Stomach (tissue), 9 donors: ENCODE results near the gene PCDH18. TPM values are rescaled to one million over a fixed set of nuclear protein-coding genes. Genes with fewer than 3 reads are reported as not detected.

Source experiments
- DNase-seq, 2 donors: peaks; one replicate each; pipeline versions ENCODE4 v3.0.0 to v3.0.0-alpha.2; 2013 to 2019
- H3K27ac ChIP-seq, 5 donors: fragments of 200-600 bp in 4 of 5; sonication (generic) in 4 of 5; one replicate each; pipeline ENCODE4 v1.5.1; 2013 to 2019; ENCODE audit warnings: mild to moderate bottlenecking in 1 of 5, moderate library complexity in 1 of 5
- H3K27me3 ChIP-seq, 3 donors: fragments of 200-600 bp; sonication (generic); one replicate each; pipeline ENCODE4 v1.5.1; 2017 to 2019; ENCODE audit warnings: mixed run types in 1 of 3
- H3K36me3 ChIP-seq, 4 donors: fragments of 200-600 bp; sonication (generic); 1 replicate in 3 of 4; 2 replicates in 1 of 4; pipeline ENCODE4 v1.5.1; 2016 to 2019
- H3K4me1 ChIP-seq, 4 donors: fragments of 200-600 bp; sonication (generic); one replicate each; pipeline ENCODE4 v1.5.1; 2016 to 2019
- H3K4me3 ChIP-seq, 4 donors: fragments of 200-600 bp; sonication (generic) in 3 of 4; one replicate each; pipeline ENCODE4 v1.5.1; 2016 to 2019; ENCODE audit warnings: mild to moderate bottlenecking in 1 of 4
- H3K9me3 ChIP-seq, 4 donors: fragments of 200-600 bp; sonication (generic); one replicate each; pipeline ENCODE4 v1.5.1; 2016 to 2019
- CTCF ChIP-seq, 7 experiments: fragments of 450-650 bp in 4 of 7; fragments of 200-600 bp in 3 of 7; sonication (generic) in 3 of 7; IDR thresholded peaks; one replicate each; pipeline ENCODE4 v1.5.1; 2016 to 2019; ENCODE audit warnings: antibody characterized with exemption in 7 of 7, control low read depth in 2 of 7, mild to moderate bottlenecking in 1 of 7
- EP300 ChIP-seq: sonication (generic); formaldehyde crosslinking; IDR thresholded peaks from one replicate; pipeline ENCODE4 v1.6.1; 2017; ENCODE audit warnings: antibody characterized with exemption
- POLR2A ChIP-seq, 4 donors: fragments of 450-650 bp; IDR thresholded peaks; one replicate each; pipeline ENCODE4 v1.6.1; 2016; ENCODE audit warnings: antibody characterized with exemption in 4 of 4, control low read depth in 2 of 4, mild to moderate bottlenecking in 1 of 4, moderate library complexity in 1 of 4
- POLR2AphosphoS5 ChIP-seq, 3 donors: sonication (generic); formaldehyde crosslinking; IDR thresholded peaks; one replicate each; pipeline ENCODE4 v1.6.1; 2016; ENCODE audit warnings: antibody characterized with exemption in 3 of 3
- WGBS, 5 donors: extraction: QIAGEN DNeasy Blood & Tissue Kit in 3 of 5; methylation state at CpG; one replicate each; pipeline versions ENCODE4 v1.1.5 to v1.1.7; 2013 to 2018; 5-methylcytosine and 5-hydroxymethylcytosine counted together
- intact Hi-C: fragments of 100-400 bp; cut with DNase I; formaldehyde crosslinking; loops from one replicate; pipeline ENCODE4 v1.15.1; 2023; ENCODE audit warnings: low total_unique reads
- polyA plus RNA-seq, 3 donors: library from polyadenylated mRNA; stranded (reverse); fragments of 200-250 nt; gene quantifications; one replicate each; pipeline ENCODE4 v1.2.3, GENCODE V29; 2013
- total RNA-seq, 5 donors: library from RNA; depleted of rRNA; stranded (reverse); fragments of >200 nt; gene quantifications; one replicate each; pipeline versions ENCODE4 v1.1.0 to v1.2.3, GENCODE V29; 2014 to 2016
- donor health status: healthy with polysubstance abuse.
- donor health status: Bipolar disorder and iron deficiency.
- donor health status: healthy.

Gene PCDH18
- total and polyA plus RNA-seq, 8 donors, result 0.58 to 99.1 (median 7.1) TPM

GRCh38 chr4:137528673-137529072 is 3.6 kb downstream of the PCDH18 start:
- no peak for DNase-seq
- intact Hi-C loops, result no loop called here
- 56 to 72% (median 60%) methylated on average over 4 of the region's 4 CpGs for WGBS, 5 donors
- Histone ChIP-seq H3K4me1 (peaks cover 0 to 27% (median 0%) of the 10 kb centered on the region in 4 donors), H3K36me3 (no peaks in the 10 kb centered on the region), H3K27ac (peak overlapping the region in 3 of 5 donors; percentile 40 to 85 (median 77)), H3K4me3 (peak overlapping the region; percentile 47 to 54 (median 52)), H3K9me3 (no peaks in the 10 kb centered on the region), H3K27me3 (no peaks in the 10 kb centered on the region)
- TF ChIP-seq EP300, result no peak
- TF ChIP-seq POLR2AphosphoS5 (IDR thresholded peaks at IDR 0.05), result no peak
- TF ChIP-seq POLR2A (IDR thresholded peaks at IDR 0.05), result no peak
- no peak for TF ChIP-seq CTCF (IDR thresholded peaks at IDR 0.05)

- Histone ChIP-seq H3K27me3 (no peaks in the 10 kb centered on the region), H3K27ac (peak overlapping the region in 2 of 5 donors; percentile 3 to 40), H3K36me3 (peaks cover 0 to under 1% (median 0%) of the 10 kb centered on the region in 4 donors), H3K4me3 (peak overlapping the region in 3 of 4 donors; percentile 47 to 54 (median 49)), H3K4me1 (peaks cover 0 to 17% (median 0%) of the 10 kb centered on the region in 4 donors), H3K9me3 (no peaks in the 10 kb centered on the region)
- intact Hi-C loops, result no loop called here
- no peak for DNase-seq
- TF ChIP-seq CTCF (IDR thresholded peaks at IDR 0.05) (no peak), EP300 (no peak), POLR2AphosphoS5 (IDR thresholded peaks at IDR 0.05) (no peak), POLR2A (IDR thresholded peaks at IDR 0.05) (no peak)
Observed at GRCh38 chr4:137526681-137527080, 5.6 kb downstream of the PCDH18 start.

GRCh38 chr4:137524725-137525369 is 7.4 kb downstream of the PCDH18 start:
- DNase-seq, result peak in 1 of 2 donors; percentile 46
- Histone ChIP-seq H3K27ac (peak overlapping the region in 2 of 5 donors; percentile 4 to 35), H3K4me3 (peak overlapping the region in 1 of 4 donors; percentile 6), H3K9me3 (no peaks in the 10 kb centered on the region), H3K27me3 (no peaks in the 10 kb centered on the region), H3K36me3 (peaks cover 0 to 10% (median 9%) of the 10 kb centered on the region in 4 donors), H3K4me1 (peaks cover 0 to 17% (median 0%) of the 10 kb centered on the region in 4 donors)
- TF ChIP-seq POLR2AphosphoS5 (IDR thresholded peaks at IDR 0.05) (no peak), CTCF (IDR thresholded peaks at IDR 0.05) (no peak), POLR2A (IDR thresholded peaks at IDR 0.05) (no peak), EP300 (no peak)
- intact Hi-C loops, result no loop called here
- WGBS, 5 donors, result 36 to 65% (median 60%) methylated on average over 4 of the region's 4 CpGs

GRCh38 chr4:137523329-137523728 is 9.0 kb downstream of the PCDH18 start:
- 52 to 75% (median 64%) methylated on average over 1 of the region's 1 CpG for WGBS, 5 donors
- Histone ChIP-seq H3K4me1 (peaks cover 0 to 17% (median 4%) of the 10 kb centered on the region in 4 donors), H3K27me3 (no peaks in the 10 kb centered on the region)

More at GRCh38 chr4:137523329-137523728, 9.0 kb downstream of the PCDH18 start:
- no peak for DNase-seq
- intact Hi-C loops, result no loop called here
- TF ChIP-seq EP300, result no peak
- no peak for TF ChIP-seq POLR2A (IDR thresholded peaks at IDR 0.05)
- no peak for TF ChIP-seq CTCF (IDR thresholded peaks at IDR 0.05)
- TF ChIP-seq POLR2AphosphoS5 (IDR thresholded peaks at IDR 0.05), result no peak
- no peaks in the 10 kb centered on the region for H3K9me3 ChIP-seq
- peaks cover 0 to 10% (median 9%) of the 10 kb centered on the region in 4 donors for H3K36me3 ChIP-seq
- no peak overlapping the region for H3K27ac ChIP-seq
- H3K4me3 ChIP-seq, result no peak overlapping the region
